K562 treated with DMSO at 1 percent for 4 hours (cell line): ENCODE measurements around the gene GRIP2. TPM values are rescaled to one million over a fixed set of nuclear protein-coding genes. Genes with fewer than 3 reads are reported as not detected.

Source experiments
- total RNA-seq: library from RNA; unstranded; fragments of 300-600 nt; gene quantifications from 2 replicates; pipeline ENCODE4 v1.2.3, GENCODE V29; 2022; ENCODE audit not compliant: insufficient read depth

The GRIP2 gene
- total RNA-seq = not detected in 2 replicates

DNA sequence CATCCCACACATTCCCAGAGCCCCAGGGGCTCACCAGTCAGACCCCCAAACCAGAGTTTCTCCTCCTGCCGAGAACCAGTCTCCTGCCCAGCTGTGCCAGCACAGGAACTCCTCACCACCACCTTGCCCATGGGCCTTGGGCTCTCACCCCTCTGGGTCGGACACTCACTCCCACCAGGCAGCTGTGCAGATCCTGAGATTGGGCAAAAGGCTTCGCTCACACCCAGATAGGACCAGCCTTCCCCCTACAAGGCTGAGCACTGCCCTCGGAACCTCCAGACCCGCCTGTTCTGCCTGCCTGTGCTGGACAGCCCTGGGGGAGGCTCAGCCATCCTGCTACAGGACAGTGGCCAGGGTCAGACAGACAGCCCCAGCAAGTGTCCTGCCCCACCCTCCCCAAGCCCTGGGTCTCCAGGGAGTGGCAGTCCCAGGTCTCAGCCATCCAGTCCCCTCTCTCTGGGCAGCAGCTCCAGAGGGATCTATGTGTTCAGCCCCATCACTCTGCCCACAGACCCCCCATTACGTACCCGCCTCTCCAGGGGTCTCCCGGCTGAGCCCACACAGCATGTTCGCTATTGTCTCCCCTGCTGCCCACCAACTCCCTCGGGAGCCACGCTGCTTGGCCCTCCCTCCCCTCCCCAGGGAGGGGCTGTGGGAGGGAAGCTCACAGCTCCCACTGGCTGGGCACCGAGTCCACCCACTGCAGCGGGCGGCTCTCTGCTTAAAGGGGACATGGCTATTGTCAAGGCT lies at the start of gene GRIP2:
Gene GRIP2 (minus strand): TSS at position 601 of the 750 bp plus-strand sequence. CDS start 34 bp downstream, at position 567.

Other genes with a start within 250 kb of the GRIP2 start
- 43.0 and 68.9 TPM in 2 replicates for gene SLC6A6, start 137.7 kb downstream of the GRIP2 start, total RNA-seq
- 13.8 and 20.9 TPM in 2 replicates for gene CCDC174, start 111.4 kb upstream of the GRIP2 start, total RNA-seq
- gene C3orf20, start 134.8 kb upstream of the GRIP2 start, total RNA-seq = 1.2 TPM in 1 of 2 replicates, not detected in the other